NCI-H82 treated with DMSO at 0.1 percent for 48 hours (cell line): Measurements from ENCODE around the gene PEAK1.
A peak's percentile ranks its signal among the peaks of the same experiment; 100 is the strongest.

Experiments
- DNase-seq: peaks from one replicate; lab custom pipeline; 2025; ENCODE audit not compliant: unreplicated experiment; lab: John Stamatoyannopoulos, UW

Gene PEAK1, protein sequence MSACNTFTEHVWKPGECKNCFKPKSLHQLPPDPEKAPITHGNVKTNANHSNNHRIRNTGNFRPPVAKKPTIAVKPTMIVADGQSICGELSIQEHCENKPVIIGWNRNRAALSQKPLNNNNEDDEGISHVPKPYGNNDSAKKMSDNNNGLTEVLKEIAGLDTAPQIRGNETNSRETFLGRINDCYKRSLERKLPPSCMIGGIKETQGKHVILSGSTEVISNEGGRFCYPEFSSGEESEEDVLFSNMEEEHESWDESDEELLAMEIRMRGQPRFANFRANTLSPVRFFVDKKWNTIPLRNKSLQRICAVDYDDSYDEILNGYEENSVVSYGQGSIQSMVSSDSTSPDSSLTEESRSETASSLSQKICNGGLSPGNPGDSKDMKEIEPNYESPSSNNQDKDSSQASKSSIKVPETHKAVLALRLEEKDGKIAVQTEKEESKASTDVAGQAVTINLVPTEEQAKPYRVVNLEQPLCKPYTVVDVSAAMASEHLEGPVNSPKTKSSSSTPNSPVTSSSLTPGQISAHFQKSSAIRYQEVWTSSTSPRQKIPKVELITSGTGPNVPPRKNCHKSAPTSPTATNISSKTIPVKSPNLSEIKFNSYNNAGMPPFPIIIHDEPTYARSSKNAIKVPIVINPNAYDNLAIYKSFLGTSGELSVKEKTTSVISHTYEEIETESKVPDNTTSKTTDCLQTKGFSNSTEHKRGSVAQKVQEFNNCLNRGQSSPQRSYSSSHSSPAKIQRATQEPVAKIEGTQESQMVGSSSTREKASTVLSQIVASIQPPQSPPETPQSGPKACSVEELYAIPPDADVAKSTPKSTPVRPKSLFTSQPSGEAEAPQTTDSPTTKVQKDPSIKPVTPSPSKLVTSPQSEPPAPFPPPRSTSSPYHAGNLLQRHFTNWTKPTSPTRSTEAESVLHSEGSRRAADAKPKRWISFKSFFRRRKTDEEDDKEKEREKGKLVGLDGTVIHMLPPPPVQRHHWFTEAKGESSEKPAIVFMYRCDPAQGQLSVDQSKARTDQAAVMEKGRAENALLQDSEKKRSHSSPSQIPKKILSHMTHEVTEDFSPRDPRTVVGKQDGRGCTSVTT (N-terminal part only)

GRCh38 chr15:77419836-77420609 lies at the start of gene PEAK1:
PEAK1 (minus strand) TSS chr15:77420104; CDS start chr15:77181926, 238,178 bp downstream.
- peak; percentile 89 for DNase-seq

DNA sequence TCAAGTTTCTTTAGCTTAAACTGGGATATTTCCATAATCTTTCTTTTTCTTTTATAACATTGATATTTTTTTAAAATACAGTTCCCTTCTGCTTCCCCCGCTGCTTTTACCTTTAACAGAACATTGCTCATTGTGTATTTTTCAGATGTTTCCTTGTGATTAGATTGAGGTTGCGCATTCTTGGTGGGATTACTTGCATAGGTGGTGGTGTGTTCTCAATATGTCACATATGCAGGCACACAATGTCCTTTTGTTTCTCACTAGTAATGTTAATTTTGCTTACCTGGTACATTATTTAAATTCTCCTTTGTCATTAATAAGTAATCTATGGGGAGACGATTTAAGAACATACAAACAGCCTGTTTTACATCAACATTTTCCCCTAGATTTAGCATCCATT lies 49.0 kb upstream of the PEAK1 start:
- DNase-seq: no peak

- DNase-seq: no peak
Observed at GRCh38 chr15:77466521-77466920, 46.6 kb upstream of the PEAK1 start.

- DNase-seq: no peak
Observed at GRCh38 chr15:77464129-77464865, 44.4 kb upstream of the PEAK1 start.

DNA sequence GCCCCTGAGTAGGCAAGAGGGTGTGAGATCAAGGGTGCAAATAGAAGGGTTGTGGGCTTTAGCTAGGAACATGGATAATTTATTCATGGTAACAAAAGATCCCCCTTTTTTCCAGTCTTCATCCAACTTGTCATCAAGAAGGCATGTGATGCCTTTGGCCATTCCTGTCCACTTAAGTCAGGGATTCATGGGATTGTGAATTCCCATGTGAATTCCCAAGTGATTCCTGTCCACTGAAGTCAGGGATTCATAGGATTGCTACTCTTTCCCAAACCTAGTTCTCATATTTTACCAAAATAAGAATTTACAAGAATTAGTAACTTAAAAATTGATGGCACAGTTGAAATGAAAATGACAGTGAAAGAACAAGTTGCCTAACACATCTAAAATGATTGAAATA lies 41.6 kb upstream of the PEAK1 start:
- DNase-seq: no peak

DNA sequence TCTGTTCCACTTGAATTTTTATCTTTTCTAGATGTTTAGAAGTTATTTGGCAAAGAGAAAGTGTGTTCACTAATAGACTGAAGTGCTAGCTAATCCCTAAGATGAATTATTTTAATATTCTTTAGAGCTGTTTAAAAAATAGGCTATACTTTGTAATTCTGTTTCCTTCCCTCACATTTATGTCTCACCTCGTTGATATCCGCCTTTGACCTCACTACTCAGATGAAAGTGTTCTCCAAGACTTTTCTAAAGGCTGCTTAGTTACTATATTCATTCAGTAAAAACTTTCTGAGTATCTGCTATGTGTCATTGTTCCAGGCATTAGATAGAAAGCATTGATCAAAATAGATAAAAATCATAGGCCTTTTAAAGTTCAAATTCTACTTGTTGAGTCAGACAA lies 39.1 kb upstream of the PEAK1 start:
- no peak for DNase-seq

DNA sequence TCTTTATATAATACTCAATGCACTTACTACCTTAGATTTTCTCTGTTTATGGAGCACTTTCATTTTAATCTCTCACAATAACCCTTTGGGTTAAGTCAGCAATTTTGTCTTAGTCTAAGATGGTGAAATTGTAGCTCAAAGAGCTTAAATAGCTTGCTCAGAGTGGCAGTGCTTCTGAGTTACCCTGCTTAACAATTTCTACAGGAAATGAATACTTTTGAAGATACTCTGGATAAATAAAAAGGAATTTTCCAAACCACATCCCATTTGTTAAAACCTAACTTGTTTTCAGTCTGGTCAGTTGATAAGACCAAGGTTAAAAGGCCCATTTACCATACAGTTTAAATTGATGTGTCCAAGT lies 38.0 kb upstream of the PEAK1 start:
- DNase-seq: no peak

DNA sequence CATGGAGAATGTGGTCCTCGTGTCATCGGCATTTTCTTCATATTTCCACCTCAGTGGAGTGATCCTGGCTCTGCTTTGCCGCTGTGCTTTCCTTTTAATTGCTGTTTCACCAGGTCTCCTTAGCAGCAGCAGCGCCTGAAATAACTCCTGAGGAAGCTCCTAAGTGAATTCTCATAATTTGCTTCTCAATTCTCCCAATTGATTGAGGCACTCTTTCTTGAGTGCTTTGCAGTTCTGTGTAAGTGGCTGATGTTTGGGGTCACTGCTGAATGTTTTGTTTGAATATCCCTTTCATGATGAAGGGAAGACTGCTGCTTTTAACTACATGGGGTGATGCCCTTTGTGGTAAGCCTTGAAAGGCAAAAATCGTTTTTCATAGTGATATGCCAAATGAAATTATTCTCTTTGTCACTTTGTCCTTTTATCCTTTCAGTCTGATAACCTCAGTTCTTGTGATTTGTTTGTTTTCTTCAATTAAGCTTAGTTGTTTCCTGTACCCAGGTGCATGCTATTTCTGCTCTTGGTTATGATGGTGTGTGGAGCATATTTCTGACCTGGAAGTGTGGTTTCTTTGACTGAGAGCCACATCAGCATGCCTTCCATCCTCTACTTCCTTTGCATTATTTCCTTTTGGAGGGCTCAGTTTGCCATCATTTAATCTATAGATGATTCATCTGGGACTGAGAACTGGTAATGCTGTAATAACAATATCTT lies 37.4 kb upstream of the PEAK1 start:
- DNase-seq: no peak

- DNase-seq: no peak
Observed at GRCh38 chr15:77456746-77457145, 36.8 kb upstream of the PEAK1 start.

DNA sequence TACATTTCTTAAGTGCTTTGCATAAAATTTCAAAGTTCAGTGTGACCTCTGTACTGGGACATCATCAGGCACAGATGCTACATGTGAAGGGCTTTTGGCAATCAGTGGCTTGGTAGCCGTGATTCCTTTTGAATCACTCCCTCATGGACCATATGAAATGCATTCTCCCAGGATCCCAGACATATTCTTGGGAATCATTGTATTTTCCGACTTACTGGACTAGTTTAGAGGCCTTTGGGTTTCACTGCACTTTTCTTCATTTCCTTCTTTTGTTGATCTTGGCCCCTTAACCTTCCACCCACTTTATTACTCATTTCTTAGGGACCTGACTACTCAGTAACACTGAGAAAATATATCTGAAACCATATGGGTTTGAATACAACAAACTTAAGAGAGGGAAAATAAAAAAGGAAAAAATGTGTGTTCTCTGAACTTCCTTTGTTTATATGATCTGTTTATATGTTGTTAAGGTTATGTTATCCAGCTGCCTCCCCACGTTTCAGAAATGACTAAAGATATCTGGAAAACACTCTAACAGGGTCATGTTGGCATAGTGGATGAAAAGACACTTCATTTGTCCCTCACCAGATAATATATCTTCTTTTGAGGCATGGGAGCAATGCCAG lies 35.9 kb upstream of the PEAK1 start:
- no peak for DNase-seq

- DNase-seq: no peak
Observed at GRCh38 chr15:77454951-77455350, 35.0 kb upstream of the PEAK1 start.

DNA sequence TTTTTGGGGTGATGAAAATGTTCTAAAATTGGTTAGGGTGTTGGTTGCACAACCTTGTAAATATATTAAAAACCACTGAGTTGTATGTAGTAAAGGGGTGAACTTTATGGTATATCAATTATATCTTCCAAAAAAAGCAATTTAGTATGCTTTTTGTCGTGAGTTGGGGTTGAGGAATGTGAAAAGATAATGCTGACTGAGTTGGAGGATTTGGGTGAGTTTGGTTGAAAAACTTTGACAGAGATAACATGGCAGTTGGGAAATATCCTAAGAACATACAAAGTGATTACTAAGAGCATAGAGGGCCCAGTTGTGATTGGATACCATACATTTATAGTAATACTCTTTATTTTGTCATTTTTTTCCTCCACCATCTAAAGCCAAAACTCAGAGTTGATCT lies 34.4 kb upstream of the PEAK1 start:
- no peak for DNase-seq

- DNase-seq: peak; percentile 56
Observed at GRCh38 chr15:77446840-77447390, 27.0 kb upstream of the PEAK1 start.

DNA sequence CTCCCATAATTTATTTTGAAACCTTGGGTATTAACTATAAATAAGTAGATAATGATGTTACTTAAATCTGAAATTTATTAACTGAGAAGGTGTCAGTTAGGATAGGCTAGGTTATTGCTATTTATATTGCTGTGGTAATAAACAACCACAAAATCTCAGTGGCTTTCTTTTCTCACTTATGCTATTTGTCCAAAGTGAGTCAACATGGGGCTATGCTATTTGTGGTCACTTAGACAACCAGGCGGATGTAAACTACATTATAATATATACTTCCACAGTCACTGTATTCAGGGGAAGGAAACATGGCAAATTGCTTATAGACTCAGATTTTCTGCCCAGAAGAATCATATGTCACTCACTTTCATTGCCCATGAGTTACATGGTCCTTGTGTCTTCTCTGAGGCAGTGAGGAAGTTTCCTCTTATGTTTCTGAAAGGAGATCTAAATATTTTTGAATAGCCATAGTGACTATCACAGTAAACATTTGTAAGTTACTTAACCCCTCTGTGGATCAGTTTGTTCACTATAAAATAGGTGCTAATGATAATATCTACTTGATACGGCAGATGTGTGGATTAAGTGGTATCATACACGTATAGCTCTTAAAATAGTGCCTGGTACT lies 20.6 kb upstream of the PEAK1 start:
- DNase-seq: no peak

DNA sequence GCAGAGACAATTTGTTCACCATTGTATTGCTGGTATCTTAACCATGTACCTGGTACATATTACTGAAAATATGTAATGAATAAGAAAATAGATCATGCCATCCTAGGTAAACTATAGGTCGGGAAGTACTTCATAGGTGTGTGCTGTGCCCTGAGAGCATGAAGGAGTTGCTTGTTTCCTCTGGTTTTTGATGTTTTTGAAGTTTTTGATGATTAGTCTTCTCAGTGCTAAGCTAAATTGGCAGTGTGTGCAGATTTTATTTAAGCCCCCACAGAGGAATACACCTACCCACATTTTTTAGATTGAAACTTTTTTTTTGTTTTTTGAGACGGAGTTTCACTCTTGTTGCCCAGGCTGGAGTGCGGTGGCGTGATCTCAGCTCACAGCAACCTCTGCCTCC lies 17.4 kb upstream of the PEAK1 start:
- no peak for DNase-seq

- DNase-seq: no peak
Observed at GRCh38 chr15:77436822-77437221, 16.9 kb upstream of the PEAK1 start.

DNA sequence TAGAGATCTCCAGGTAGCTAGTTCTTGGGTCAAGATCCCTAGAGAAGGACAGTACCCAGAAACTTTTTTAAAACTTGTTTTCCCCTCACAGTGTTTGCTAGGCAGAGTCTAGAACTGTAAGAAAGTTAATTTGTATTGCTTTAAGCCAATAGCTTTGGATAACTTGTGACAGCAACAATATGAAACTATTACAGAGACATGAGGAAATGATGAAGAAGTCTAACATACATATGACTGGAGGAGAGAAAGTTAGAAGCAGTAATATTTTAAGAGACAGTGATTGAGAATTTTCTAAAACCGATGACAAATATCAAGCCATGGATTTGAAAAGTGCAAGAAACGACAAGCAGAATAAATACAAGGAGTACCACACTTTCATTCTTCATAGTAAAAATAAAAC lies 10.7 kb upstream of the PEAK1 start:
- no peak for DNase-seq

GRCh38 chr15:77430213-77430612 lies 10.3 kb upstream of the PEAK1 start:
- DNase-seq: no peak

DNA sequence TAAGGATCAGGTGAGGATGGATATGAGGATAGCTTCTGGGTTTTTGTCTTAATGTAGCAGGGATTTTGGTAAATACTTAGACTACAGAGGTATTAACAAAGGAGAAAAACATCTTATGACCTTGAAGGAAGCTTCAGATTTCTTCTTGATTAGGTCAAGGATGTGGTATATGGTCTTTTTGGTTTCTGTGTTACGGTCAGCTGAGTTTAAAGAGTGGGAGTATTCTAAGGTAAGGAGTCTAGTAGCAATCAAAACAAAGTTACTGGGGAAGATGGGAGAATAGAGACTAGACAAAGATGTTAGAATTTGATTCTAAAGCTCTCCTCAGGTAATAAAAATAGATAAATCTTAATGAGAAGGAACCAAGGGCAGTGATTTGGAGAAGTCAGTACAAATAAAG lies 7.0 kb upstream of the PEAK1 start:
- DNase-seq: no peak
